Suprapubic skin (tissue), 4 donors: ENCODE results near the gene LHFPL5. TPM values are rescaled to one million over a fixed set of nuclear protein-coding genes. Genes with fewer than 3 reads are reported as not detected.

Experiments used
- DNase-seq, 2 donors: peaks; one replicate each; pipeline ENCODE4 v3.0.0-alpha.2; 2019; ENCODE audit warnings: low spot score in 2 of 2
- H3K27ac ChIP-seq: fragments of 200-600 bp; sonication (generic); one replicate; pipeline ENCODE4 v1.5.1; 2019
- H3K27me3 ChIP-seq: fragments of 200-600 bp; sonication (generic); one replicate; pipeline ENCODE4 v1.5.1; 2019
- H3K36me3 ChIP-seq: fragments of 200-600 bp; sonication (generic); one replicate; pipeline ENCODE4 v1.5.1; 2019
- H3K4me1 ChIP-seq: fragments of 200-600 bp; sonication (generic); one replicate; pipeline ENCODE4 v1.5.1; 2019
- H3K4me3 ChIP-seq: fragments of 200-600 bp; sonication (generic); one replicate; pipeline ENCODE4 v1.5.1; 2019; ENCODE audit warnings: mild to moderate bottlenecking
- H3K9me3 ChIP-seq: fragments of 200-600 bp; sonication (generic); one replicate; pipeline ENCODE4 v1.5.1; 2019
- EP300 ChIP-seq: sonication (generic); formaldehyde crosslinking; IDR thresholded peaks from one replicate; pipeline ENCODE4 v1.6.1; 2017; ENCODE audit warnings: antibody characterized with exemption
- POLR2A ChIP-seq, 2 donors: fragments of 450-650 bp; IDR thresholded peaks; one replicate each; pipeline ENCODE4 v1.6.1; 2017; ENCODE audit warnings: antibody characterized with exemption in 2 of 2, mild to moderate bottlenecking in 2 of 2, moderate library complexity in 2 of 2
- POLR2AphosphoS5 ChIP-seq, 3 donors: sonication (generic); formaldehyde crosslinking; IDR thresholded peaks; one replicate each; pipeline ENCODE4 v1.6.1; 2017; ENCODE audit warnings: antibody characterized with exemption in 3 of 3
- WGBS: methylation state at CpG from one replicate; pipeline ENCODE4 v1.1.5; 2018; 5-methylcytosine and 5-hydroxymethylcytosine counted together
- total RNA-seq, 4 donors: library from RNA; depleted of rRNA; stranded (reverse); fragments of >200 nt; gene quantifications; one replicate each; pipeline ENCODE4 v1.1.0, GENCODE V29; 2016
- TF ChIP-seq, protein P1 (sequence below), 2 donors: fragments of 200-600 bp in 1 of 2; fragments of 450-650 bp in 1 of 2; sonication (generic) in 1 of 2; IDR thresholded peaks; one replicate each; pipeline ENCODE4 v1.5.1; 2016 to 2019; ENCODE audit warnings: antibody characterized with exemption in 2 of 2, mild to moderate bottlenecking in 1 of 2, moderate library complexity in 1 of 2

Gene LHFPL5
- total RNA-seq, 4 donors from 2014 or later = not detected

DNA sequence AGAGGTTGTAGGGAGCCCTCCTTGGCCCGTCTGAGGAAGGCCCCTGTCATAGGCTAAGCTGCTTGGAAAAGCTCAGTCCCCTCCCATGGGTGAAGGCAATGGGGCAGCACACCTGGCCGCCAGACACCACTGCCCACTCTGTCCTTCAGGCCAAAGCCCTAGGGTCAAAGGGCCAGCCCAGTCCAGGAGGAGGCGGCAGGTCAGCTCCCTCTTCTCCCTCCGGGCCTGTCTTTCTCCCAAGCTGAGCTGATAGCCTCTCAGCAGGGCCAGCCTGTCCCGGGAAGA lies 33.9 kb upstream of the LHFPL5 start:
- TF ChIP-seq EP300 (no peak), POLR2AphosphoS5 (IDR thresholded peaks at IDR 0.05) (no peak), POLR2A (IDR thresholded peaks at IDR 0.05) (no peak)
- TF ChIP-seq, protein P1, sequence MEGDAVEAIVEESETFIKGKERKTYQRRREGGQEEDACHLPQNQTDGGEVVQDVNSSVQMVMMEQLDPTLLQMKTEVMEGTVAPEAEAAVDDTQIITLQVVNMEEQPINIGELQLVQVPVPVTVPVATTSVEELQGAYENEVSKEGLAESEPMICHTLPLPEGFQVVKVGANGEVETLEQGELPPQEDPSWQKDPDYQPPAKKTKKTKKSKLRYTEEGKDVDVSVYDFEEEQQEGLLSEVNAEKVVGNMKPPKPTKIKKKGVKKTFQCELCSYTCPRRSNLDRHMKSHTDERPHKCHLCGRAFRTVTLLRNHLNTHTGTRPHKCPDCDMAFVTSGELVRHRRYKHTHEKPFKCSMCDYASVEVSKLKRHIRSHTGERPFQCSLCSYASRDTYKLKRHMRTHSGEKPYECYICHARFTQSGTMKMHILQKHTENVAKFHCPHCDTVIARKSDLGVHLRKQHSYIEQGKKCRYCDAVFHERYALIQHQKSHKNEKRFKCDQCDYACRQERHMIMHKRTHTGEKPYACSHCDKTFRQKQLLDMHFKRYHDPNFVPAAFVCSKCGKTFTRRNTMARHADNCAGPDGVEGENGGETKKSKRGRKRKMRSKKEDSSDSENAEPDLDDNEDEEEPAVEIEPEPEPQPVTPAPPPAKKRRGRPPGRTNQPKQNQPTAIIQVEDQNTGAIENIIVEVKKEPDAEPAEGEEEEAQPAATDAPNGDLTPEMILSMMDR (IDR thresholded peaks at IDR 0.05) = no peak
- DNase-seq = no peak
- H3K4me1 ChIP-seq = peaks cover 2% of the 10 kb centered on the region
- H3K27me3 ChIP-seq = peaks cover 15% of the 10 kb centered on the region
- WGBS = 54% methylated on average over 5 of the region's 5 CpGs
- H3K27ac ChIP-seq = no peak overlapping the region
- no peaks in the 10 kb centered on the region for H3K36me3 ChIP-seq
- no peaks in the 10 kb centered on the region for H3K9me3 ChIP-seq
- H3K4me3 ChIP-seq = no peak overlapping the region

DNA sequence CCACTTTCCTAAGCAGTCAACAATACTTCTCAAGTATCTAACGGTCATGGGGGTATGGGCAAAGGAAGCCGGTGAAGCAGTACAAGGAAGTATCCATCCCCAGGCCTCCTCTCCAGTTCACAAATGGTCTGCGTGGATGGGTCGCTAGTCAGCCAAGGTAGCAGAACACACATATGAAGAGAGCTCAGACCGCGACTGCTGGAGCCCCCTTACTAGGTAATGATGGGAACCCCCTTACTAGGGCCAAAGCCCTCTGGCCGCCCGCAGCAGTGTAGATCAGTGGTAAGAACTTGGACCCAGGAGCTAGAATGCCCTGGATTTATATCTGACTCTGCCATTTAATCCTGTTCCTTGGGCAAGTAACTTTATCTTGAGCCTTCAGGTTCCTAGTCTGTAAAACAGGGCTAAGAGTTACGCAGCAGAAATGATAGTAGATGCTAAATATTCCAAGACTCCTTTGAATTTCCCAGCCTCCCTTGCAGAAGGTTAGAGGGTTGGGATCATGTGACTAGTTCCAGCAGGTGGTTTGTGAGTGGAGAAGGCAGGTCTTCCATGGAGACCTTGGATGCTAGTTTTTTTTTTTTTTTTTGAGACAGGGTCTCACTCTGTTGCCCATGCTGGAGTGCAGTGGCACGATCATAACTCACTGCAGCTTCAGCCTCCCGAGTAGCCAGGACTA lies 30.9 kb upstream of the LHFPL5 start:
- H3K27ac ChIP-seq = no peak overlapping the region
- H3K36me3 ChIP-seq = no peaks in the 10 kb centered on the region
- no peak for TF ChIP-seq POLR2A (IDR thresholded peaks at IDR 0.05)
- no peaks in the 10 kb centered on the region for H3K9me3 ChIP-seq
- H3K27me3 ChIP-seq = peaks cover 28% of the 10 kb centered on the region
- H3K4me3 ChIP-seq = no peak overlapping the region
- no peak for DNase-seq
- WGBS = 87% methylated on average over 11 of the region's 11 CpGs
- peaks cover 11% of the 10 kb centered on the region for H3K4me1 ChIP-seq

DNA sequence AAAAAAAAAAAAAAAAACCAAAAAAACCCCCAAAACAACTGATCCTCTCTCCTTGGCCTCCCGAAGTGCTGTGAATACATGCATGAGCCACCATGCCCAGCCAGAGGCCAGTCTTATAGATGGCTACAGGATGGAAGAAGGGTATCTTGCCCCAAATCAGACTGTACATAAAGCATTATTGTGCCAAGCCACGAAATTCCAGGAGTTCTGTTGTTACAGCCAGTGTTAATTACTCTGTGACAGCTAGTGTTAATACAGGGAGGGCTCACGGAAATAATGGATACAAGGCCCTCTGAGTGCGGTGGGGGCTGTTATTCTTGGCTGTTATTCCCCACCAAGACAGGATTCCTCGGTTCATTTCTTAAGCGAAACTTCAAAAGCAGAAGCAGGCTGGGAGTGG lies 30.1 kb upstream of the LHFPL5 start:
- TF ChIP-seq POLR2AphosphoS5 (IDR thresholded peaks at IDR 0.05) = no peak
- TF ChIP-seq POLR2A (IDR thresholded peaks at IDR 0.05) = no peak
- TF ChIP-seq, protein P1 (IDR thresholded peaks at IDR 0.05) = no peak
- TF ChIP-seq EP300 = no peak
- Histone ChIP-seq H3K4me1 (peaks cover 11% of the 10 kb centered on the region), H3K27ac (no peak overlapping the region), H3K27me3 (peaks cover 28% of the 10 kb centered on the region), H3K36me3 (no peaks in the 10 kb centered on the region), H3K4me3 (no peak overlapping the region), H3K9me3 (no peaks in the 10 kb centered on the region)
- DNase-seq = no peak
- WGBS = 57% methylated on average over 6 of the region's 6 CpGs

DNA sequence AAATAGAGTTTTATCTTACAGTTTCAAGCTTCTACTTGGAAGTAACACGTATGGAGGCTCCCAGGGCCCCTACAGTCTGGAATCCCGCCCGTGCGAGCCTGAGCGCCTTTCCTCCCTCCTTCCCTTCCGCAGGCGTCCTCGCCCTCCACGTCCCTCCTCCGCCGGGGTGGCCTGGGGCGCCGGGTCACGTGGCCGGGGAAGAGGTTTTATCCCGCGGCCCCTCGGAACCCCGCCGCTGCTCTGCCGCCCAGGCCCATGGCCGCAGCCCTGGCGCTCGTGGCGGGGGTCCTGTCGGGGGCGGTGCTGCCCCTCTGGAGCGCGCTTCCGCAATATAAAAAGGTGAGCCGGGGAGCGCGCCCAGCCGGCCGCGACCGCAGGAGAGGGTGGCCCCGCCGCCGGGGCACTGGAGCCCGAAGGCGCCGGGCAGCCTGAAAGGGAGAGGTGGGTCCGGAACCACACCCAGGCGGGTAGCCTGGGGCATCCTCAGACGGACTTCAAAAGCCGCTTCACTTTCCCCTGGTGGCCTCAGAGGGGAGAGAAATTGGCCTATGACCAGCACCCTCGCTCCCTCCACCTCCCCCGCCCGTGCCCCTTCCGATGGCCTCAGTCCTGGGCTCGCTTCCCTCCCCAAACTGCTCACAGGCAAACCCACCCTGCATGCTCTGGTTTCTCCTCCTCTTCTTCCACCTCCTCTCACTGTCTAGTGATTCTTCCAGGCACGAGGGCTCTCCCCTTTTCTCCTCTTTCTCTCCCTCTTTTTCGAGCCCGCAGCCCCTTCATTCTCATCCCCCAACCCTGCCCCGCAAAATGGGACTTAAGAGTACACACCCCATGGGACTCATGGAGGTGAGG lies 28.6 kb upstream of the LHFPL5 start, which contains the start of gene CLPSL2:
CLPSL2 (plus strand) TSS at position 235 of the 852 bp plus-strand sequence; CDS start at position 256, 21 bp downstream.
- DNase-seq = peak in 1 of 2 donors; percentile 44
- peaks cover 20% of the 10 kb centered on the region for H3K27me3 ChIP-seq
- 4% methylated on average over 29 of the region's 56 CpGs for WGBS

DNA sequence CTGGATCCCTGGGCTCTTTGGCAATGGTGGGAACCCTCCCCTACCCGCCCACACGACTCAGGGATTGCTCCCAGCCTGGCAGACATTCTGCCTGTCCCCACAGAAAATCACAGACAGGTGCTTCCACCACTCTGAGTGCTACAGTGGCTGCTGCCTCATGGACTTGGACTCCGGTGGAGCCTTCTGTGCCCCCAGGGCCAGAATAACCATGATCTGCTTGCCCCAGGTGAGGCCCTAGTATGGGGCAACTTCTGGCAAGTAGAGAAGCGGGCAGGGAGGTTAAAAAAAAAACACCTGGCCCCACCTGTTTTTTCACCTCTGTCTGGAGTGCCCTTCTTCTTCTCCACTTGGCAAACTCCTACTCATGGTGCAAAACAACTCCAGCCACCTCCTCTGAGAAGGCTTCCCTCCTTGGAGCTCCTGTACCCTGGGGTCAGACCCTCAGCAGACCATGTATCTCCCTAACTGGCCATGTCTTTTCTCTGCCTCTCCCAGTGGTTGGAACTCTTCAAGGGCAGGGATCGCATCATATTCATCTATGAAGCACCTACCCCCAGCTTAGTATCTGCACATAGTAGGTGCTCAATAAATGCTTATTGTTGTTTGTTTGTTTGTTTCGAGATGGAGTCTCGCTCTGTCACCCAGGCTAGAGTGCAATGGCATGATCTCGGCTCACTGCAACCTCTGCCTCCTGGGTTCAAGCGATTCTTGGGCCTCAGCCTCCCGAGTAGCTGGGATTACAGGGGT lies 27.6 kb upstream of the LHFPL5 start:
- Histone ChIP-seq H3K36me3 (no peaks in the 10 kb centered on the region), H3K27ac (no peak overlapping the region), H3K4me1 (peaks cover 11% of the 10 kb centered on the region), H3K4me3 (no peak overlapping the region), H3K27me3 (peaks cover 28% of the 10 kb centered on the region), H3K9me3 (no peaks in the 10 kb centered on the region)
- WGBS = 87% methylated on average over 5 of the region's 10 CpGs
- no peak for TF ChIP-seq EP300
- no peak for TF ChIP-seq POLR2A (IDR thresholded peaks at IDR 0.05)
- TF ChIP-seq, protein P1 (IDR thresholded peaks at IDR 0.05) = no peak
- no peak for TF ChIP-seq POLR2AphosphoS5 (IDR thresholded peaks at IDR 0.05)
- DNase-seq = peak in 1 of 2 donors; percentile 3

More for the DNA sequence above, 28.6 kb upstream of the LHFPL5 start, which contains the start of gene CLPSL2:
- H3K27ac ChIP-seq = no peak within 1 kb of the TSS
- TF ChIP-seq POLR2AphosphoS5 (IDR thresholded peaks at IDR 0.05) = no peak
- TF ChIP-seq, protein P1 (IDR thresholded peaks at IDR 0.05) = no peak
- no peak for TF ChIP-seq POLR2A (IDR thresholded peaks at IDR 0.05)
- TF ChIP-seq EP300 = no peak
- H3K36me3 ChIP-seq = no peaks in the 10 kb centered on the region
- no peaks in the 10 kb centered on the region for H3K9me3 ChIP-seq
- H3K4me1 ChIP-seq = peaks cover 11% of the 10 kb centered on the region
- H3K4me3 ChIP-seq = peak within 1 kb of the TSS; percentile 51
